Subcutaneous abdominal adipose tissue (tissue), 5 donors: Measurements from ENCODE around the gene CYP4V2.
"Not testable (repeated sequence)": the region's sequence is repeated elsewhere in the genome, so short reads cannot be mapped to it uniquely, and the experiment has no call there.

Experiments used
- H3K27ac ChIP-seq: one replicate; pipeline ENCODE4 v1.7.0; 2013; ENCODE audit warnings: low read depth, mild to moderate bottlenecking, inconsistent platforms, low read length, moderate library complexity
- H3K27me3 ChIP-seq, 5 donors: one replicate each; pipeline ENCODE4 v1.7.0; 2013; ENCODE audit warnings: low read length in 5 of 5, inconsistent platforms in 1 of 5; ENCODE audit not compliant: control insufficient read depth in 5 of 5, insufficient read depth in 4 of 5
- H3K36me3 ChIP-seq, 5 donors: one replicate each; pipeline ENCODE4 v1.7.0; 2013; ENCODE audit warnings: low read length in 5 of 5; ENCODE audit not compliant: control insufficient read depth in 5 of 5, insufficient read depth in 5 of 5
- H3K4me1 ChIP-seq, 5 donors: one replicate each; pipeline ENCODE4 v1.7.0; 2013; ENCODE audit warnings: low read length in 5 of 5, mild to moderate bottlenecking in 3 of 5, moderate library complexity in 1 of 5; ENCODE audit not compliant: control insufficient read depth in 5 of 5, insufficient read depth in 5 of 5
- H3K4me3 ChIP-seq, 5 donors: one replicate each; pipeline ENCODE4 v1.7.0; 2013; ENCODE audit warnings: low read length in 5 of 5, low read depth in 1 of 5
- H3K9ac ChIP-seq, 5 donors: one replicate each; pipeline ENCODE4 v1.7.0; 2013; ENCODE audit warnings: low read length in 5 of 5, mild to moderate bottlenecking in 4 of 5, moderate library complexity in 3 of 5
- H3K9me3 ChIP-seq, 5 donors: one replicate each; pipeline ENCODE4 v1.7.0; 2013; ENCODE audit warnings: low read length in 5 of 5; ENCODE audit not compliant: control insufficient read depth in 5 of 5
- donor health status: healthy.
- donor health status: healthy.
- donor health status: healthy.
- donor health status: healthy.
- donor health status: healthy.

Gene CYP4V2

DNA sequence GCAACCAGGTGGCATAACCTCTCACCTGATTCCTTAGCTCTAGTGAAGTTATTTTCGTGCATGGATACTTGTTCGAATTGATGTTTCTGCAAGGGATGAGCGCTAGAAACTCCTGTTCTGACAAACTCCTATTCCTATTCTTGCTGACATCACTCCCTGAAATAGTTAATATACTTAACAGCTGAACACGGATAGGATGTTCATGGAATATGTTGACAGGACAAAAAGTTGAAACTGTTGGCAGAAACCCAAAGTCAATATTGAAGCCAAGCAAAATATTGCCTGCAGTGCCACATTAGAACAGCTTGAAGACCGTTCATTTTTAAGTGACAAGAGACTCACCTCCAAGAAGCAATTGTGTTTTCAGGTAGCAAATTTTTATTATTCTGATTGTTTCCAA lies 35.9 kb downstream of the CYP4V2 start, which contains the start of gene KLKB1:
Gene KLKB1 (plus strand): TSS at position 287 of the 400 bp plus-strand sequence. CDS start 689 bp downstream, outside the sequence.
- Histone ChIP-seq H3K27ac (no peak within 1 kb of the TSS), H3K4me1 (no peaks in the 10 kb centered on the region), H3K27me3 (no peaks in the 10 kb centered on the region), H3K9ac (no peak within 1 kb of the TSS), H3K4me3 (peak within 1 kb of the TSS in 1 of 5 donors; percentile 25), H3K36me3 (no peaks in the 10 kb centered on the region), H3K9me3 (peaks cover 0 to 6% (median 3%) of the 10 kb centered on the region in 5 donors)

DNA sequence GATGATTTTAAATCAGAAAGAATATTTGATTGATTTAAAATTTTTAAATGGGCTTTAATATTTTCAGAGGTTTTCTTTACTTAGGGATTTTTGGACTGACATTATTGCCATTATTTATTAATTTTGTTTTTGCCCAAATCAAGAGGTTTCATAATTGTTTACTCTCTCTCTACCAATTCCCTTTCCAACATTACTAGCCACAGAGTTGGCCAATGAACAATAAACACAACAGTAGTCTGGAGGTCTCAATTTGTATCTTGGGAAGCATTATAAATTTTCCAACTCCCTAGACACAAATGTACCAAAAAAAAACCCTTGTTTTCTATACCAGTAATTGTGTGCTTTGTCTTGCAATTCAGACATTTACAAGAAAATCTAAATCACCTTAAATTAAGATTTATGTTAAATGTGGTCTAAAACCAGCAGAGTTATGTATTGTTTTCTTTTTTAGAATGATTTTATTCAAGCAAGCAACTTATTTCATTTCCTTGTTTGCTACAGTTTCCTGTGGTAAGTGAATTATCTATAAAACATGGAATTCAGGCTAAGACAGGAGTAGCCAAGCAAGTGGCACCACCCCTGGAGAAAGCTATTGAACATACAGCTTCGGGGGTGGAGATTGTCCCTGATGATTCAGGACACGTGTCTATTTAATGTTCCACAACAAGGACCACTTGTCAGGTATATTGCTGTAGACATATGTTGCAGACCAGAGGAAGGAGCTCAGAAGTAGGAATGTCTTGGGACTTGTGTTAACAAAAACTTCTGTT lies 36.6 kb downstream of the CYP4V2 start:
- H3K4me3 ChIP-seq, result peak overlapping the region in 1 of 5 donors; percentile 25
- no peak overlapping the region for H3K9ac ChIP-seq
- no peaks in the 10 kb centered on the region for H3K36me3 ChIP-seq
- peaks cover 0 to 6% (median 3%) of the 10 kb centered on the region in 5 donors for H3K9me3 ChIP-seq
- H3K4me1 ChIP-seq, result no peaks in the 10 kb centered on the region
- H3K27me3 ChIP-seq, result no peaks in the 10 kb centered on the region
- H3K27ac ChIP-seq, result no peak overlapping the region

DNA sequence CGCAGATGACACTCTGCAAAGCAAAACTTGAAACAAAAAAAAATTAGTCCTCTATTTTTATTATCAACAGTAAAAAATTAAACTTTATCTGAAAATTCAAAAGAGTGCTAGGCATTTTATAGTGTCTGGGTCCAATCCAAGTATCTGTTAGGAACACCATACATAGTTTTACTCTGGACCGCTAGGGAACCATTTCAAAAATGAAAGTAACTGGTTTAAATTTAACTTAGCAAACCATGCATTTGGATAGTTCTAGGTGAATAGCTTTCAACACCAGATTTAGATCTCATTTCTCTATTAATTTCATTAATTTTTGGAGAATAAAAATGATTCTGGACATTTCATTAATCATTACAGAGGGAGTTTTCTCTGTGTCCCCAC lies 37.1 kb downstream of the CYP4V2 start:
- peak overlapping the region in 1 of 5 donors; percentile 25 for H3K4me3 ChIP-seq

DNA sequence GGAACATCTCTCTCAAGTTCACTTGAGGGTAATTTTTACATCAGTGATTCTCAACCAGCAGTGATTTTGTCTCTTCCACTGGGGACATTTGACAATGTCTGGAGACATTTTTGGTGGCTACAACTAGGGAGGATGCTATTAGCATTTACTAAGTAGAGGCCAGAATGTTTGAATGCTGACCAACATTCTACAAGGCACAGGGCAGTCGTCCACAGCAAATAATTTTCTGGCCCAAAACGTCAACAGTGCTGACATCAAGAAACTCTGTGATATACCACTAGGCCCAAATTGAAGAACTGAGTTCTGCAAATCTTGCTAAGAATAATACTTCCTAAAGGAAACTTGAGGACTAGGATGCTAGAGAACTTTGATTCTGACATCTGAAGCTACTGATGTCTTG lies 43.0 kb downstream of the CYP4V2 start:
- H3K27me3 ChIP-seq, result no peaks in the 10 kb centered on the region
- no peaks in the 10 kb centered on the region for H3K36me3 ChIP-seq
- no peaks in the 10 kb centered on the region for H3K9me3 ChIP-seq
- no peaks in the 10 kb centered on the region for H3K4me1 ChIP-seq
- no peak overlapping the region for H3K9ac ChIP-seq
- H3K4me3 ChIP-seq, result no peak overlapping the region
- H3K27ac ChIP-seq, result no peak overlapping the region

More for the DNA sequence above, 37.1 kb downstream of the CYP4V2 start:
- Histone ChIP-seq H3K9ac (no peak overlapping the region), H3K36me3 (no peaks in the 10 kb centered on the region), H3K4me1 (no peaks in the 10 kb centered on the region), H3K9me3 (peaks cover 0 to 6% (median 3%) of the 10 kb centered on the region in 5 donors), H3K27me3 (no peaks in the 10 kb centered on the region), H3K27ac (no peak overlapping the region)

DNA sequence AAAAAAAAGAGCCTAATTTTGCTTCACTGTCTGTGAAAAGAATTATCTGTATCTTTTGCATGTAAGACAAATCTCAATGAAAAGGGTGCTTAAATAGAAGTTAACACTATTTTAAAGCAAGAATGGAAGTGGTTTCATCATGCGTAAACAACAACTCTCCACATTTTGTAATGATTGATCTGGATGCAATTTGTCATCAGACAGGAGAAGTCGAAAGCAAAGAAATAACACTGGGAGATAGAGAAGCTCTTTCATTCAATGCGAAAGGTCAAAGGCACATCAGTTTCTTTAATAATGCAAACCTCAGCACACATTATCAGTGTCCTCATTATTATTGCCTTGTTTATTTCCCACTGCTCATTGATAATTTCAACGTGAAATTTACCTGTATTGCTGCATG lies 44.8 kb downstream of the CYP4V2 start:
- no peak overlapping the region for H3K9ac ChIP-seq
- no peak overlapping the region for H3K4me3 ChIP-seq
- H3K36me3 ChIP-seq, result no peaks in the 10 kb centered on the region
- no peaks in the 10 kb centered on the region for H3K27me3 ChIP-seq
- H3K27ac ChIP-seq, result no peak overlapping the region
- no peaks in the 10 kb centered on the region for H3K9me3 ChIP-seq
- H3K4me1 ChIP-seq, result no peaks in the 10 kb centered on the region

DNA sequence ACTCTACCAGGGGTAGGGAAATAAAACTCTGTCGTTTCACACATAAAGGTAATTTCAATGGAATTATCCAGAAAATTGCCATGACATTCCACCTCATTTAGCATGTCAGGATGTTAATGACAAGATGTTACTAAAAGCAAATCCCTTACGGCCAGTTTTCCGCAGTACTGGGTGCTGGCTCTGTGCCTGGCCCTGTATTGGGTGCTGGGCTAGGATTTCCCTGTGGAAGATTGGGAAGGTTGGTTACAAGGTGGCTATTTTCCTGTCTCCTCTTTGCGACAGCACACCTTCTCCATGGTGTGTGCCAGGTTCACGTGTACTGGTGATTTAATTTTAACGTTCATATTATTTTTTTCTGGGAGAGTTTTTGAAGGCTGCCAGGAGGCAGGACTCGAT lies 49.1 kb downstream of the CYP4V2 start:
- H3K4me3 ChIP-seq, result no peak overlapping the region
- H3K36me3 ChIP-seq, result no peaks in the 10 kb centered on the region
- H3K9me3 ChIP-seq, result peaks cover 0 to 8% (median 0%) of the 10 kb centered on the region in 5 donors
- H3K27me3 ChIP-seq, result no peaks in the 10 kb centered on the region
- H3K4me1 ChIP-seq, result no peaks in the 10 kb centered on the region
- H3K27ac ChIP-seq, result no peak overlapping the region
- no peak overlapping the region for H3K9ac ChIP-seq

DNA sequence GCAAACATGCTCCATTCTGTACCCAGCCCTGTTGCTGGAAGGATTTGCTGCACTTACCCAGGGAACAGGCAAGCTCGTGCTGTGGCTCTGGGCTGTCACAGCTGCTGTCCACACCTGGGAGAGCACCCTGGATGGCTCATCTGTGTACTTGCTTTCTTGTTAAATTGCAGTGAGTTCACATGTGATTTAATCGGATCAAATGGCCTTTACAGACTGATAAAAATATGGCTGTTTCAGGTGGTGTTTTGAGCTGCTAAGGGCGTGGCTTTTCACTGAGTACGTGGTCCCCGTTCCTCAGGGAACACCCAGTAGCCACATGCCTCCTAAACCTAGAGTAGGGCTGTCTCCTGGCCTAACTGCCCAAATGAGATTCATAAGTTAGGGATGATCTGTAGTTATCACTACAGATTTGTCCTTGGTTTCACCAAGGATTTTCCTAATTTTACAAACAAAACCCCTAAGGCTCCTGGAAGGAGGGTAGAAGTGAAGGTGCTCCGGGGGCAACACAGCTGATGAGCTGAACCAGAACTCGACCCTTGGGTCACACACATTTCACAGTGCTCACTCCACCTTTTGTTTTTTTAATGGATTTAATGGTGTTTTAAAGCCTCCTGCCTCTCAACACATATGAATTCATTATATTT lies 49.6 kb downstream of the CYP4V2 start:
- no peak overlapping the region for H3K27ac ChIP-seq

DNA sequence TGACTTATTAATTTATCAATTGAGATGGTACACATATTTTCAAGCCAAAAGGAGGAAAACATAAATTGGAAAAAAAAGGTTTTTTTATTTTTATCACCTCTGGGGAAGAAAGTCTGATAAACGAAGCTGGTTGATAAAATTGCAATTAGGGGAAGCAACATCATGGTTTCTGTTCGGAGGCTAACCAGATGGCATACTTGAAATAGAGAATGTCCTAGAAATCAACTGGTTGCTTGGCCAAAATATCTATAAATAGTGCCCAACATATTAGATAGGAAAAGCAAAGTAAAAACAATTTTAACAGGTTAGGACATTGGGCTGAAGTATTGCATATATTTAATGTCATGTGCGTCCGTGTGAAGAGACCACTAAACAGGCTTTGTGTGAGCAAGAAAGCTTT lies 50.2 kb downstream of the CYP4V2 start:
- Histone ChIP-seq H3K27me3 (no peaks in the 10 kb centered on the region), H3K9ac (no peak overlapping the region), H3K36me3 (no peaks in the 10 kb centered on the region), H3K27ac (no peak overlapping the region), H3K9me3 (peaks cover 0 to 8% (median 0%) of the 10 kb centered on the region in 5 donors), H3K4me1 (no peaks in the 10 kb centered on the region), H3K4me3 (no peak overlapping the region)

More for the DNA sequence above, 49.6 kb downstream of the CYP4V2 start:
- Histone ChIP-seq H3K4me3 (no peak overlapping the region), H3K27me3 (no peaks in the 10 kb centered on the region), H3K9ac (no peak overlapping the region), H3K4me1 (no peaks in the 10 kb centered on the region), H3K36me3 (no peaks in the 10 kb centered on the region), H3K9me3 (peaks cover 0 to 8% (median 0%) of the 10 kb centered on the region in 5 donors)

DNA sequence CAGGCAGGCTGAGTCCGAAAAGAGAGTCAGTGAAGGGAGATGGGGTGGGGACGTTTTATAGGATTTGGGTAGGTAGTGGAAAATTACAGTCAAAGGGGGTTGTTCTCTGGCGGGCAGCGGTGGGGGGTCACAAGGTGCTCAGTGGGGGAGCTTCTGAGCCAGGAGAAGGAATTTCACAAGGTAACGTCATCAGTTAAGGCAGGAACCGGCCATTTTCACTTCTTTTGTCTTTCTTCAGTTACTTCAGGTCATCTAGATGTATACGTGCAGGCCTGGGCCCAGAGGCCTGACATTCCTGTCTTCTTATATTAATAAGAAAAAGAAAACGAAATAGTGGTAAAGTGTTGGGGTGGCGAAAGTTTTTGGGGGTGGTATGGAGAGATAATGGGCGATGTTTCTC lies 50.7 kb downstream of the CYP4V2 start:
- not testable (repeated sequence) for H3K4me3 ChIP-seq, H3K9ac ChIP-seq, H3K27me3 ChIP-seq, H3K27ac ChIP-seq, H3K4me1 ChIP-seq, H3K9me3 ChIP-seq, H3K36me3 ChIP-seq

DNA sequence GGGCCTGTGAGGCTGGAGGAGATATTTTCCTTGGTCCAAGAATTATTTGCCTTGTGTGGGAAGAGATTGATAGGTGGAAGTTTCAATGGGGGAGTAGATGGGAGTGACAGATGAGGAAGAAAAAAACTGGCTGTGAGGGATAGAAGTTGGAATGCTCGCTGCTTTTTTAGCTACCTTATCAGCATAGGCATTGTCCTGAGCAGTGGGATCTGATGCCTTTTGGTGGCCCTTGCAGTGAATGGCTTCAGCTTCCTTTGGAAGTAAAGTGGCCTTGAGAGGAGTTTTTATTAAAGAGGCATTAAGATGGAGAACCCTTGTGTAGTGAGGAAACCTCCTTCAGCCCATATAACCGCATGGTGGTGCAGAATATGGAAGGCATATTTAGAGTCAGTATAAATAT lies 52.0 kb downstream of the CYP4V2 start:
- H3K36me3 ChIP-seq, result no peaks in the 10 kb centered on the region
- no peaks in the 10 kb centered on the region for H3K4me1 ChIP-seq
- H3K27ac ChIP-seq, result no peak overlapping the region
- peaks cover 0 to 8% (median 0%) of the 10 kb centered on the region in 5 donors for H3K9me3 ChIP-seq
- H3K4me3 ChIP-seq, result no peak overlapping the region
- H3K9ac ChIP-seq, result no peak overlapping the region
- H3K27me3 ChIP-seq, result no peaks in the 10 kb centered on the region
